ENCODE results near the gene CTNNA1. TPM values are rescaled to one million over a fixed set of nuclear protein-coding genes. Genes with fewer than 3 reads are reported as not detected.
A peak's percentile ranks its signal among the peaks of the same experiment; 100 is the strongest.

Gene CTNNA1
- total and polyA plus RNA-seq, 5 donors, result 163 to 360 (median 289) TPM

- WGBS, result 84% methylated on average over 18 of the region's 18 CpGs
- Histone ChIP-seq H3K4me3 (ENCODE audit: low read length) (no peak overlapping the region), H3K4me1 (ENCODE audit: control insufficient read depth, insufficient read depth, low read length) (peaks cover 7% of the 10 kb centered on the region), H3K27me3 (ENCODE audit: control insufficient read depth, insufficient read depth) (no peaks in the 10 kb centered on the region), H3K27ac (ENCODE audit: low read length) (no peak overlapping the region), H3K9me3 (ENCODE audit: control insufficient read depth, low read length) (no peaks in the 10 kb centered on the region)
- ATAC-seq (no peak), DNase-seq (no peak)
- intact Hi-C loops (cut with DNase I), result no loop called here
Observed at GRCh38 chr5:138933522-138934290, 180.5 kb downstream of the CTNNA1 start.

- Histone ChIP-seq H3K4me1 (ENCODE audit: control insufficient read depth, insufficient read depth, low read length) (peaks cover 7% of the 10 kb centered on the region), H3K4me3 (ENCODE audit: low read length) (no peak overlapping the region), H3K9me3 (ENCODE audit: control insufficient read depth, low read length) (no peaks in the 10 kb centered on the region), H3K27ac (ENCODE audit: low read length) (no peak overlapping the region), H3K27me3 (ENCODE audit: control insufficient read depth, insufficient read depth) (no peaks in the 10 kb centered on the region)
- intact Hi-C loops (cut with DNase I), result no loop called here
- WGBS, result 89% methylated on average over 12 of the region's 12 CpGs
- DNase-seq, result peak in 1 of 3 donors; percentile 39
- no peak for ATAC-seq
Observed at GRCh38 chr5:138934971-138935370, 181.7 kb downstream of the CTNNA1 start.

GRCh38 chr5:138935466-138935865 lies 182.2 kb downstream of the CTNNA1 start:
- no peaks in the 10 kb centered on the region for H3K27me3 ChIP-seq (ENCODE audit: control insufficient read depth, insufficient read depth)
- H3K27ac ChIP-seq (ENCODE audit: low read length), result no peak overlapping the region
- intact Hi-C loops (cut with DNase I), result no loop called here
- peak in 1 of 3 donors; percentile 63 for DNase-seq
- no peaks in the 10 kb centered on the region for H3K9me3 ChIP-seq (ENCODE audit: control insufficient read depth, low read length)
- WGBS, result 84% methylated on average over 10 of the region's 10 CpGs
- no peak overlapping the region for H3K4me3 ChIP-seq (ENCODE audit: low read length)
- peaks cover 7% of the 10 kb centered on the region for H3K4me1 ChIP-seq (ENCODE audit: control insufficient read depth, insufficient read depth, low read length)
- ATAC-seq, result no peak

- H3K4me1 ChIP-seq (ENCODE audit: control insufficient read depth, insufficient read depth, low read length), result peaks cover 7% of the 10 kb centered on the region
- no peaks in the 10 kb centered on the region for H3K9me3 ChIP-seq (ENCODE audit: control insufficient read depth, low read length)
- peak; percentile 69 to 81 for ATAC-seq
- H3K27ac ChIP-seq (ENCODE audit: low read length), result peak overlapping the region; percentile 63
- H3K4me3 ChIP-seq (ENCODE audit: low read length), result no peak overlapping the region
- peak in 2 of 3 donors; percentile 61 to 75 for DNase-seq
- intact Hi-C loops (cut with DNase I), result no loop called here
- WGBS, result 76% methylated on average over 22 of the region's 22 CpGs
- H3K27me3 ChIP-seq (ENCODE audit: control insufficient read depth, insufficient read depth), result no peaks in the 10 kb centered on the region
Observed at GRCh38 chr5:138936225-138936967, 183.2 kb downstream of the CTNNA1 start.

GRCh38 chr5:138936968-138937345 lies 183.7 kb downstream of the CTNNA1 start:
- Histone ChIP-seq H3K27me3 (ENCODE audit: control insufficient read depth, insufficient read depth) (no peaks in the 10 kb centered on the region), H3K27ac (ENCODE audit: low read length) (peak overlapping the region; percentile 57), H3K4me3 (ENCODE audit: low read length) (no peak overlapping the region), H3K4me1 (ENCODE audit: control insufficient read depth, insufficient read depth, low read length) (peaks cover 7% of the 10 kb centered on the region), H3K9me3 (ENCODE audit: control insufficient read depth, low read length) (no peaks in the 10 kb centered on the region)
- 75% methylated on average over 2 of the region's 2 CpGs for WGBS
- DNase-seq (no peak), ATAC-seq (peak; percentile 22 to 33)
- intact Hi-C loops (cut with DNase I), result no loop called here

GRCh38 chr5:138937392-138938387 lies 184.5 kb downstream of the CTNNA1 start:
- intact Hi-C loops (cut with DNase I), result no loop called here
- peak; percentile 7 to 31 for ATAC-seq
- Histone ChIP-seq H3K4me1 (ENCODE audit: control insufficient read depth, insufficient read depth, low read length) (peaks cover 7% of the 10 kb centered on the region), H3K4me3 (ENCODE audit: low read length) (no peak overlapping the region), H3K27me3 (ENCODE audit: control insufficient read depth, insufficient read depth) (no peaks in the 10 kb centered on the region), H3K9me3 (ENCODE audit: control insufficient read depth, low read length) (no peaks in the 10 kb centered on the region), H3K27ac (ENCODE audit: low read length) (no peak overlapping the region)
- WGBS, result 85% methylated on average over 25 of the region's 25 CpGs
- DNase-seq, result no peak

GRCh38 chr5:138938526-138938925 lies 185.3 kb downstream of the CTNNA1 start:
- Histone ChIP-seq H3K4me1 (ENCODE audit: control insufficient read depth, insufficient read depth, low read length) (peaks cover 7% of the 10 kb centered on the region), H3K4me3 (ENCODE audit: low read length) (no peak overlapping the region), H3K27ac (ENCODE audit: low read length) (no peak overlapping the region), H3K9me3 (ENCODE audit: control insufficient read depth, low read length) (no peaks in the 10 kb centered on the region), H3K27me3 (ENCODE audit: control insufficient read depth, insufficient read depth) (no peaks in the 10 kb centered on the region)
- WGBS, result 78% methylated on average over 5 of the region's 5 CpGs
- DNase-seq (no peak), ATAC-seq (no peak)
- intact Hi-C loops (cut with DNase I), result no loop called here

GRCh38 chr5:138942066-138942465 lies 188.8 kb downstream of the CTNNA1 start:
- H3K4me3 ChIP-seq (ENCODE audit: low read length), result no peak overlapping the region
- H3K4me1 ChIP-seq (ENCODE audit: control insufficient read depth, insufficient read depth, low read length), result peaks cover 2% of the 10 kb centered on the region
- intact Hi-C loops (cut with DNase I), result no loop called here
- peak in 1 of 2 donors; percentile 68 for ATAC-seq
- DNase-seq, result peak in 1 of 3 donors; percentile 58
- no peaks in the 10 kb centered on the region for H3K27me3 ChIP-seq (ENCODE audit: control insufficient read depth, insufficient read depth)
- no peaks in the 10 kb centered on the region for H3K9me3 ChIP-seq (ENCODE audit: control insufficient read depth, low read length)
- H3K27ac ChIP-seq (ENCODE audit: low read length), result no peak overlapping the region
- 79% methylated on average over 2 of the region's 2 CpGs for WGBS

- Histone ChIP-seq H3K4me3 (ENCODE audit: low read length) (no peak overlapping the region), H3K27me3 (ENCODE audit: control insufficient read depth, insufficient read depth) (no peaks in the 10 kb centered on the region), H3K4me1 (ENCODE audit: control insufficient read depth, insufficient read depth, low read length) (peaks cover 2% of the 10 kb centered on the region), H3K27ac (ENCODE audit: low read length) (no peak overlapping the region), H3K9me3 (ENCODE audit: control insufficient read depth, low read length) (no peaks in the 10 kb centered on the region)
- ATAC-seq (peak in 1 of 2 donors; percentile 9), DNase-seq (no peak)
- WGBS, result 81% methylated on average over 3 of the region's 3 CpGs
- intact Hi-C loops (cut with DNase I), result no loop called here
Observed at GRCh38 chr5:138942861-138943260, 189.6 kb downstream of the CTNNA1 start.

- H3K9me3 ChIP-seq (ENCODE audit: control insufficient read depth, low read length), result no peaks in the 10 kb centered on the region
- intact Hi-C loops (cut with DNase I), result no loop called here
- no peak for DNase-seq
- WGBS, result 92% methylated on average over 6 of the region's 6 CpGs
- no peaks in the 10 kb centered on the region for H3K27me3 ChIP-seq (ENCODE audit: control insufficient read depth, insufficient read depth)
- H3K27ac ChIP-seq (ENCODE audit: low read length), result no peak overlapping the region
- no peak for ATAC-seq
- no peak overlapping the region for H3K4me3 ChIP-seq (ENCODE audit: low read length)
- H3K4me1 ChIP-seq (ENCODE audit: control insufficient read depth, insufficient read depth, low read length), result peaks cover 2% of the 10 kb centered on the region
Observed at GRCh38 chr5:138943599-138944173, 190.5 kb downstream of the CTNNA1 start.
